Activated CD8-positive, alpha-beta memory T cell treated with anti-CD3 and anti-CD28 coated beads, Interleukin-2, amount 50 U/mL, for 24 hours (primary cell): ENCODE measurements around the gene EPM2A.
"Not testable (repeated sequence)": the region's sequence is repeated elsewhere in the genome, so short reads cannot be mapped to it uniquely, and the experiment has no call there.

ENCODE experiments used
- DNase-seq: peaks from one replicate; pipeline ENCODE4 v3.0.0-alpha.2; 2020; ENCODE audit errors: extremely low read depth

EPM2A gene

DNA sequence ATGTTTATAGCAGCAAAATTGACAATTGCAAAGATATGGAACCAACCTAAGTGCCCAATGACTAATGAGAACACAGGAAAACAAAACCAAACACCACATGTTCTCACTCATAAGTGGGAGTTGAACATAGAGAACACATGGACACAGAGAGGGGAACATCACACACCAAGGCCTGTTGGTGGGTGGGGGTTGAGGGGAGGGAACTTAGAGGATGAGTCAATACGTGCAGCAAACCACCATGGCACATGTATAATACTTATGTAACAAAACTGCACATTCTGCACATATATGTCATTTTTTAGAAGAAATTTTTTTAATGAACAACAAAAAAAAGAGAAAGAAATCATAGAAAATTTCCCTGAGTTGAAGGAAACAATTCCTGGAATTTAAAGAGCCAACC lies 3.9 kb downstream of the EPM2A start:
- DNase-seq: no peak

DNA sequence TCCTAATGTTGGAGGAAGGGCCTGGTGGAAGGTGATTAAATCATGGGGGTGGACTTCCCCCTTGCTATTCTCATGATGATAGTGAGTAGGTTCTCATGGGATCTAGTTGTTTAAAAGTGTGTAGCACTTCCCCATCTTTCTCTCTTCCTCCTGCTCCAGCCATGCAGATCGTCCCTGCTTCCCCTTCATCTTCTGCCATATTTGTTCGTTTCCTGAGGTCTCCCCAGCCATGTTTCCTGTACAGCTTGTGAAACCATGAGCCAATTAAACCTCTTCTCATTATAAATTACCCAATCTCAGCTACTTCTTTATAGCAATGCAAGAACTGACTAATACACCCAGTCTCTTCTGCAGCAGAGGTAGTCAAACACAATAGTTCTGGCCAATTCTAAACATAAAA lies 5.4 kb downstream of the EPM2A start:
- no peak for DNase-seq

DNA sequence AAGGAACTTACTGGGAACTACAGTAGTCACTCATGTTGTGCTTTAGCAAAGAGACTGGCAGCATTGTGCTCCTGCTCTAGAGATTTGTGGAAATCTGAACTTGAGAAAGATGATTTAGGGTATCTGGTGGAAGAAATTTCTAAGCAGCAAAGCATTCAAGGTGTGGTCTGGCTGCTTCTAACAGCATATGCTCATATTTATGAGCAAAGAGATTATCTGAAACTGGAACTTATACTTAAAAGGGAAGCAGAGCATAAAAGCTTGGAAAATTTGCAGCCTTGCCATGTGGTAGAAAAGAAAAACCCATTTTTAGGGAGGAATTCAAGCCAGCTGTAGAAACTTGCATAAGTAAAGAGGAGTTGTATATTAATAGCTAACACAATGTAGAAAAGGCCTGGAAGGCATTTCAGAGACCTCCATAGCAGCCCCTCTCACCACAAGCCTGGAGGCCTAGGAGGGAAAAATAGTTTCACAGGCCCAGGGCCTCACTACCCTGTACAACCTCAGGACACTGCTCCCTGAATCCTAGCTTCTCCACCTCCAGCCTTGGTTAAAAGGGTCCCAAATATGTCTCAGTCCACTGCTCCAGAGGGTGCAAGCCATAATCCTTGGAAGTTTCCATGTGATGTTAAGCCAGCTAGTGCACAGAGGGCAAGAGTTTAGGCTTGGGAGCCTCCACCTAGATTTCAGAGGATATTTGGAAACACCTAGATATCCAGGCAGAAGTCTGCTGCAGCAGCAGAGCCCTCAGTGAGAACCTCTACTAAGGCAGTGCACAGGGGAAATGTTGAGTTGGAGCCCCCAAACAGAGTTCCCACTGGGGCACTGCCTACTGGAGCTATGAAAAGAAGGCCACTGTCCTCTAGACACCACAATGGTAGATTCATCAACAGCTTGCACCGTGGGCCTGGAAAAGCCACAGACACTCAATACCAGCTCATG lies 6.6 kb downstream of the EPM2A start:
- DNase-seq: no peak

DNA sequence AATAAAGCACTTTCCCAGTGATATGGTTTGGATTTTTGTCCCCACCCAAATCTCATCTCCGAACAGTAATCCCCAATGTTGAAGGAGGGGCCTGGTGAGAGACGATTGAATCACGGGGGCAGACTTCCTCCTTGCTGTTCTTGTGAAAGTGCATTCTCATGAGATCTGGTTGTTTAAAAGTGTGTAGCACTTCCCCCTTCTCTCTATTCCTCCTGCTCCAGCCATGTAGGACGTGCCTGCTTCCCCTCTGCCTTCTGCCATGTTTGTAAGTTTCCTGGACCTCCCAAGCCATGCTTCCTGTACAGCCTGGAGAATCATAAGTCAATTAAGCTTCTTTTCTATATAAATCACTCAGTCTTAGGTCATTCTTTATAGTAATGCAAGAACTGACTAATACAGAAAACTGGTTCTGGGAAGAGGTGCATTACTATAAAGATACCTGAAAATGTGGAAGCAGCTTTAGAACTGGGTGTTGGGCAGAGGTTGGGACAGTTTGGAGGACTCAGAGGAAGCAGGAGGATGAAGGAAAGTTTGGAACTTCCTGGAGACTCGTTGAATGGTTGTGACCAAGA lies 7.4 kb downstream of the EPM2A start:
- DNase-seq: no peak

DNA sequence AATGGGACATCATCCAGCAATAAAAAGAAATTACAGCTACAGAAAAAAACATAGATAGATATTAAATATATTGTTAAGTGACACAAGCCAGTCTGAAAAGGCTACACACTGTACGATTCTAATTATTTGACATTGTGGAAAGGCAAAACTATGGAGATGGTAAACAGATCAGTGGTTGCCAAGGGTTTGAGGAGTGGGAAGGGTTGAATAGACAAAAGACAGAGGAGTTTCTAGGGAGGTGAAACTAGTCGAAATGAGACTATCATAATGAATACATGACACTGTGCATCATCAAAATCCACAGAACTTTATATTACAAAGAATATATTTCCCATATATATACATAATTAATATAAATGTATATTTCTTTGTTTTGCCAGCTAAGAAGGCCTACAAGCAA lies 9.8 kb downstream of the EPM2A start:
- no peak for DNase-seq

DNA sequence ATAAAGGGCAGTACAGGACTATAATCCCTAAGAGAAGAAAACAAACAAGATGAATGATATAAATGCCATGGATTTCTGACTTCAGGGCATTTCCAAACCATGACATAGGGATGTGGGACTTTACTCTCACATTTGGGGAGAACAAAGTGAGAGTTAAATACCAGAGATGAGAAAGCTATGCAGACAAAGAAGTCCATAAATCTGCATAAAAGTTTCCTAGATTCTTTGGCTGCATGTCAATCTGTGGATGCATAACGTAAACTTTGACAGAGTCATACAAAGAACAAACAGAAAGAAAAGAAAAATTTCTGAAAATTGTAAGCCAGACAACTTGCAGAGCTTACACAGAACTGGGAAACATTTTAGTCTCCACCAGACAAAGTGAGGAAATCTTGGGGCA lies 11.7 kb downstream of the EPM2A start:
- DNase-seq: no peak

DNA sequence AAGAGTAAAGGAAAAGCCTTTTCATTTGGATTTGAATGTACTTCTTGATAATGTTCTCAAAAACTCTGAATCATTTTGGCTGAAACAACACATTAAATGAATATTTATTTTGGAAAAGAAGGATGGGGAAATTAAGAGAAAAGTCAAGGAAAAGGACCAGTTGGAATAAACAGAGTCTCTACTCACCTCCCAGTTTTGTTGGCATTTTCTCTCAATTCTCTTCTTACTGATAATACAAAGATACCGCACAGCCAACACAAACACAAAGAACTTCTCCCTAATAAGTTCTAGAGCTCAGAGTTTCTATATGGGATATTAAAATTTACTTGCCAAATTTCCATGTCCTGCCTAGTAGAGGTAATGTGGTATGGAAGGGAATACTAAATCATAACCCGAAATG lies 13.1 kb downstream of the EPM2A start:
- no peak for DNase-seq

DNA sequence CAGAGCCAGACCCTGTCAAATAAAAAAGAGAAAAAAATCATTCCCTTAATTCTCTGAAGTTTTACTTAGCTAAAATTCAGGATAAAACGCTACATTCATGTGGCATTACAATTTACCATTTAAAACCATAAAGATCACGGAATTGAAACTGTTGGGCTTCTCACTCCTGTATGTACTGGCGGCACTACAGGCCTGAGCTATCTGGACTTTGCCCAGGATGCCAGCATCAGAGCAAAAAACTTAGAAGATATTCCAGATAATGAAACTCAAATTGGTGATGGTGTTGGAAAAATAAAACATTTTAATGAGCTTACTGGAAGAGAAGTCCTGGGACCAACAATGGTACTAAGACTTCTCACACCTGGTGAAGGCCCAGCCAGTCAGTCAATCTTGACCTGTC lies 14.2 kb downstream of the EPM2A start:
- no peak for DNase-seq

DNA sequence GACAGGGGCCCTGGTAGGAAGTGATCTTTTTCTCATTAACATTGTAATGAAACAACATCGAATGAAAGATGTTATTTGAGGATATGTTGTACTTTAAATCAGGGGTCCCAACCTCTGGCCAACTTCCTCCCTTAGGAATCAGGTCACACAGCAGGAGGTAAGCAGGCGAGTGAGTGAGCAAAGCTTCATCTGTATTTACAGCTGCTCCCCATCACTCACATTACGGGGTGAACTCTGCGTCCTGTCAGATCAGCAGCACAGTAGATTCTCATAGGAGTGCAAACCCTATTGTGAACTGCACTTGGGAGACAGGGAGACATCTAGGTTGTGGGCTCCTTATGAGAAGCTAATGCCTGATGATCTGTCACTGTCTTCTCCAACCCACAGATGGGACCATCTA lies 19.9 kb downstream of the EPM2A start:
- no peak for DNase-seq

DNA sequence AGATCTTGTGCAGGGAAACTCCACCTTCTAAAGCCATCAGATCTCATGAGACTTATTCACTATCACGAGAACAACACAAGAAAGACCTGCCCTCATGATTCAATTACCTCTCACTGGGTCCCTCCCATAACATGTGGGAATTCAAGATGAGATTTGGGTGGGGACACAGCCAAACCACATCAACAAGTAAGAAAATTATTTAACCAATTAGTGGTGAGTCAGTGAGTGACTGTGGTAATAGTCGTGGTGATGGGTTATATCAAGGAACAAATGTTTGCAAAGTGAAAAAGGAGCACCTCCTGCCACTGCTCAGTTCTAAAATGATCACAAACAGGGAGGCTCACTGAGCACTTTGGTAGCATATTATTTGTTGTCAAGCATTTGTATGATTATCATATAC lies 20.6 kb downstream of the EPM2A start:
- DNase-seq: no peak

DNA sequence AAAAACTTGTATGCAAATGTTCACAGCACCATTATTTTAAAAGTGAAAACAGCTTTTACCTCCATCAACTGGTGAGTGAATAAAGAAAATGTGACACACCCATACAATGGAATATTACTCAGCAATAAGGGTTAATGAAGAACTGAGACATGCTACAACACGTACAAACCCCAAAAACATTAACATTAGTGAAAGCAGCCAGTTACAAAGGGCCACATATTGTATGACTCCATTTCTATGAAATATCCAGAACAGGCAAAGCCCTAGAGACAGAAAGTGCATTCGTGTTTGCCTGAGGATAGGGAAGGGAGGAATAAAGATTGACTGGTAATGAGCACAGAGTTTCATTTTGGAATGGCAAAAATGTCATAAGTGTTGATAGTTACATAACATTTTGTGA lies 21.5 kb downstream of the EPM2A start:
- no peak for DNase-seq

DNA sequence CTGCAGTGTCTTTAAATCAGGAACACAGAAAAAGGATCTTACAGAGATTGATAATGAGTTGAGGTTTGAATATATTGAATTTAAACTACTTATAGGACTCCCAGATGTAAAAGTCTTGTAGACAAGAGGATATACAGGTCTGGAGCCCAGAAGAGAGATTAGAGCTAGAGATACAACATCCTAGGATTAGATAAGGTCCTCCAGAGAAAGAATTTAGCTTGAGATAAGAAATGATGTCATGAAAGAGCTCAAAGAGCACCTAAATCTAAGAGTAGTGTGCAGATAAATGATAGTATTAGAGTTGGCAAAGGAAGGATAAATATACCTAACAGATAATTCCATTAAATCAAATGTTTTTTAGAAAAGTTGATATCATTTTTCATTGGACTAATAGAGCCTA lies 23.9 kb downstream of the EPM2A start:
- DNase-seq: no peak

DNA sequence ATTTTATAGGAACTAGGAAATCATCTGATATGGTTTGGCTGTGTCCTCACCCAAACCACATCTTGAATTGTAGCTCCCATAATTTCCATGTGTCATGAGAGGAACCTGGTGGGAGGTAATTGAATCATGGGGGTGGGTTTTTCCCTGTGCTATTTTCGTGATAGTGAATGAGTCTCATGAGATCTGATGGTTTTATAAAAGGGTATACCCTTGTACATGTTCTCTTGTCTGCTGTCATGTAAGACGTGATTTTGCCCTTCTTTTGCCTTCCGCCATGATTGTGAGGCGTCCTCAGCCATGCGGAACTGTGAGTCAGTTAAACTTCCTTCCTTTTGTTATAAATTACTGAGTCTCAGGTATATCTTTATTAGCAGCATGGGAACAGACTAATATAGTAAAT lies 27.9 kb downstream of the EPM2A start:
- no peak for DNase-seq

DNA sequence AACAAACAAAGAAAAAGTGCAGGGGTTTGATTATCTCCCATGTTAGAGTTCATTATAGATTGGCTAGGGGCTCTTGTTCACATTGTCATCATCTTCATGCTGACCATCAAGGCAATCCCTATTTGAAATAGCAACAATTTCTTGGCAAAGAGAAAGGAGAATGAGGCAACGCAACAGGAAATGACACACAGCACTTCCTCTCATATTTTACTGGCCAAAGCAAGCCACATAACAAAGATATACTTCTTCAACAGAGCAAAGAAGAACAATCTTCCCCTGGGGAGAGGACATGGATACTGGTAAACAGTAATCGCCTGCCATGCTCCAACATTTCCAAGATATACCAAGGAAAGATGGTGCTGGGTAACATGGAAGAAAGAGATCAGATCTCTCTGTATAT lies 29.8 kb downstream of the EPM2A start:
- DNase-seq: no peak

DNA sequence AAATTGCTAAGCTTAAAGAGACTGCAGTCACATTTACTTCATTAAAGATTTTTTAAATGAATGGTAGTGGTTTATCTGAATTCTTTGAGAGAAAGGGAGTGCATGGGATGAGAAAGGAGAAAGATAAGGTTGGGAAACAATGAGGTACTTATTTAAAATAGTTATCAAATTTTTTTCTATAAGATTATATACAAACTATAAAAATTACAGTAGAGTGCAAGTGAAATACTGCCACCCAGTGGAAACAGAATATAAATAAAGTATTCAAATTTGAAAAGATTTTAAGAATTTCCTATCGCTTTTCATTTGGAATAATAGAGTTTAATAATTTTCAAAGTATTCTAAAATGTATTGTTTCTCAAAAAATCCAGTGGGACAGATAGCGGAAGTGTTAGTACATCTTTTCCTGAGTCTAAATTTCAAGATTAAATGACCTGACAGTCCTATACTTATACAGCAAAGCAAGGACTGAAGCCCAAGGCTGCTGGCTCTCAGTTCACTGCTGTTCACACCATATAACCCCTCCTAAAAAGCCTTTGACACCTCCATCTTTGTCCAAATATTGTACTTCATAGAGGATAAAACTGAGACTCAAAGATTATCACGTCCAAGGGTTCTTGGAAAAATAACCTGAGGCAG lies 31.1 kb downstream of the EPM2A start:
- no peak for DNase-seq

DNA sequence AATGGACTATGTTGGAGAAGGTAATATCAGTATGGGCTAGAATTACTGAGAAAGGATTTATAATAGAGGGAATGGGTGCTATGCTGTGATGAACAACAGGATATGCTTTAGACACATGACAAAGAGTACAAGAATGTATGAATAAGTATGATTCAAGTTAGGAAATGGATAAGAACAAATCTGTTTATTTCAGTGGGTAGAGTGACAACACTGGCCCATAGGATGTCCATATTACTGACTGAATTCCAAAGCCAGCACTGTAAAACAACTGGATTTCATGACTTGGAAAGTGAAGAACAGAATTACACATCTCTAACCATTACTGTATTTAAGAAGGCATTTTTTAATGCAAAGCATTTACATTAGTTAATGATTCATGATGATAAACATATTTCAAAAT lies 35.9 kb downstream of the EPM2A start:
- DNase-seq: no peak

DNA sequence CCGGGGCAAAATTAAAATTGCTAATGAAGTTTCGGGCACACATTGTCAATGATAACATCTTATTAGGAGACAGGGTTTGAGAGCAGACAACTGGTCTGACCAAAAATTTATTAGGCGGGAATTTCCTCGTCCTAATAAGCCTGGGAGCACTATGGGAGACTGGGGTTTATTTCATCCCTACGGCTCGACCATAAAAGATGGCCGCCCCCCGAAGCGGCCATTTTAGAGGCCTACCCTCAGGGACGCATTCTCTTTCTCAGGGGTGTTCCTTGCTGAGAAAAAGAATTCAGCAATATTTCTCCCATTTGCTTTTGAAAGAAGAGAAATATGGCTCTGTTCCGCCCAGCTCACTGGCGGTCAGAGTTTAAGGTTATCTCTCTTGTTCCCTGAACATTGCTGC lies 37.9 kb downstream of the EPM2A start:
- not testable (repeated sequence) for DNase-seq

DNA sequence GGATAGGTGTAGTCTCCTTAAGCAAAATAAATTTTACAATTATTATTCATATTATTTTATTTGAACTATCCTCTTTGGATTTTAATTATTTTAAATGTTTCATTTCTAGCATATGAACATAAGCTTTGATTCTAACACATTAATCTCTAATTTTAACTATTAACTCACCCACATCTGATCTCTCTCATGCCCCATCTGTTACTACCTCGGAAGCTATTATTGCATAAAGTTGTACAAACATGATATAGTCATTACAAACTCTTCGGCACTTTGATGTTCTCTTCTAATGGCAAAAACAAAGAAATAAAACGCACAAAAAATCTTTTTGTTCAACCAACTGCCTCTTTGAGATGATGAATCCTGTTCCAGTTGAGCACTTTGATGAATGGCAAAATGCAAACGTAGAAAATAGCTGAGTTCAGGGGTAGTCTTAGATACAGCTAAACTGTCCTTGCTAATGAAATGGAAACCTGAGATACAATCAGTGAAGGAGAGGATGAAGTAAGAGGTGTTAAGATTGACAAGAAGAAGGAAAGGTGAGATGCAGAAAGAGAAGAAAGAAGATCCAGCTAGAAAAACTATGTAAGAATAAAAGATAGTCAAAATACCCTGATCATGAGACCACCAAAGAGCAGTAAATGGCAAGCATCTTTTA lies 41.1 kb downstream of the EPM2A start:
- DNase-seq: no peak

DNA sequence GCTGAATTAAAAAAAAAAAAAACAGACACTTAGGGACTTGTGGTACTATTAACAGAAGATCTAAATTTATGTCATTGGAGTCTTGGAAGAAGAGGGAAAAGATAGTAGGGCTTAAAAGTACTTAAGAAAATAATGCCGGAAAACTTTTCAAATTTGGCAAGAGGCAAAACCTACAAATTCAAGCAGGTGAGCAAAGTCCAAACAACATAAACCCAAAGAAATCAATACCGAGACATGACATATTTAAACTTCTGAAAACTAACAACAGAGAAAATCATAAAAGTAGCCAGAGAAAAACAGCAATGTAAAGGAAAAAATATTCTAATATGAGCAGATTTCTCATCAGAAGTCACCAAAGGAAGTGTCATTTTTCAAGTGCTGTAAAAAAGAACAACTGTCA lies 44.4 kb downstream of the EPM2A start:
- DNase-seq: no peak

DNA sequence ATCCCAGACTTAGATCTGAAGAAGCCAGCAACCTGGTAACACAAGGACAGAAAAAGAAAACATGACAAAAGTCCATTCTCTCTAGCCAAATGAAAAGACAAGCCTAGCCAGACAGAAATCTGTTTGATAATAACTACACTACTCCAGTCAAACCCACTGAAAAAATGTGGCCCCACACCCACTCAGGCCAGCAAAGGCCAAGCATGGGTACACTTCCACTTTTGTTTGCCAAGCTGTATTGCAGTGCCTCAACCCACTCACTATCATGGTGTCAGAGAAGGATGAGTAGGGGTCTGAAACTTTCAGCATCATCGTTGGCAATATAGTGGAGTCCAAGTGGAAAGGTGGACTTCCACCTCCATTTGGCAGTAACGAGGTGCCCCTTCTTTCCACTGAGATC lies 45.8 kb downstream of the EPM2A start:
- no peak for DNase-seq

DNA sequence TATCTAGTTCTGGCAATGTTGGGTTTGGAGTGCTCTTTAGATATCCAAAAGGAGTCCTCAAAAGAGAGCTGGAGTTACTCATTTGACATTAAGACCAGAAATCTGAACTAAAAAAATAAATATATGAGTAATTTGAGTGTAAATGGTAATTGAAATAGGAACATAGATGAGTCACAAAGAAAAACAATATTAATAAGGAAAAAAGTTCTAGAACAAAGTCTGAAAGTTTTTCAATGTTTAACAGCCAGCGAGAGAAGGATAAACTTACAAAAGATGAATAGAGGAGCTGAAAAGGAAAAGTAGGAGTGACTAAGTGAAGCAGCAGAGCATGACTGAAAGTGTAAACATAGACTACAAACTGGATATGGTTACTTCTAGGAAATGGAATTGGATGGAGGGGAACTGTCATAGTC lies 46.8 kb downstream of the EPM2A start:
- no peak for DNase-seq

DNA sequence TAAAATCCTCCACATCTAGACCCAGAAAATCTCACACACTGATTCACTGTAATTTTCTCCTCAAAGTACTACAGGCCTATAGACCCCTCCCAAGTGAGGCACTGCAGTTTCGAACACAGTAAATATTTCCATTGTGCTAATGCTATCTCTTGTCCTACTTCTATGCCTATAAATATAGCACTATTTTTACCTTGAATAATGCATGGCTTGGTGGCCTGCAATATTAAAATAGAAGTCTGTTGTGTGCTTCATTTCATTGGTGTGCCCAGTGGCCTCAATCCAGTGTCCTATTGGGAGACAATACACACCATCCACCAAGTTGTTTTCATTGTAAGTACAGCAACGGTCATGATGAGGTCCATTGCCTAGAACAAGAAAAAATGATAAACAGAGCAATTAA lies 49.4 kb downstream of the EPM2A start:
- no peak for DNase-seq

DNA sequence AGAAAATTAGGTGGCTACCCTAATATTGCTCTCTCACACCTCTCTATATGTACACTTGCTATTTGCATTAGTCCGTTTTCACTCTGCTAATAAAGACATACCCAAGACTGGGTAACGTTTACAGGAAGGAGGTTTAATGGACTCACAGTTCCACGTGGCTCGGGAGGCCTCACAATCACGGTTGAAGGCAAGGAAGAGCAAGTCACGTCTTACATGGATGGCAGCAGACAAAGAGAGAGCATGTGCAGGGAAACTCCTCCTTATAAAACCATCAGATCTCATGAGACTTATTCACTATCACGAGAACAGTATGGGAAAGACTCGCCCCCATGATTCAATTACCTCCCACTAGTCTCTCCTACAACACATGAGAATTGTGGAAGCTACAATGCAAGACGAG lies 53.4 kb downstream of the EPM2A start:
- DNase-seq: no peak
